ENCODE results near the gene DNM3. TPM values are rescaled to one million over a fixed set of nuclear protein-coding genes. Genes with fewer than 3 reads are reported as not detected.

The DNM3 gene
- total and polyA plus RNA-seq, 2 donors (not counting 3 experiments of a cell fraction or from before 2014, with no cell fraction given), result 1.4 to 2.5 TPM

GRCh38 chr1:172215006-172215405, 373.7 kb downstream of the DNM3 start:
- Histone ChIP-seq H3K9me3 (replicated peaks; ENCODE audit: control insufficient read depth, insufficient read depth, low read length) (no peaks in the 10 kb centered on the region), H3K4me3 (replicated peaks in 1 of 3; ENCODE audit: insufficient read depth in 1 of 3, low read depth in 1 of 3, low read length in 3 of 3) (no peak overlapping the region), H4K20me1 (replicated peaks; ENCODE audit: control insufficient read depth, extremely low read depth, insufficient read depth, low read length) (no peaks in the 10 kb centered on the region), H3K9ac (replicated peaks; ENCODE audit: extremely low read depth, insufficient read depth, low read length) (no peak overlapping the region), H3K9me1 (replicated peaks; ENCODE audit: control insufficient read depth, extremely low read depth, insufficient read depth, low read length) (no peaks in the 10 kb centered on the region), H3K36me3 (ENCODE audit: control insufficient read depth in 2 of 2, extremely low read depth in 1 of 2, insufficient read depth in 2 of 2, low read length in 2 of 2) (no peaks in the 10 kb centered on the region), H3K27me3 (ENCODE audit: control insufficient read depth in 2 of 2, insufficient read depth in 2 of 2, low read length in 2 of 2) (no peaks in the 10 kb centered on the region), H2AFZ (ENCODE audit: low read depth, low read length) (no peak overlapping the region), H3K79me2 (ENCODE audit: control insufficient read depth, insufficient read depth, low read length) (no peaks in the 10 kb centered on the region), H3K4me2 (ENCODE audit: insufficient read depth, low read length) (no peak overlapping the region), H3K4me1 (ENCODE audit: control insufficient read depth, extremely low read depth, insufficient read depth, low read length) (no peaks in the 10 kb centered on the region), H3K27ac (ENCODE audit: insufficient read depth, low read depth, low read length) (no peak overlapping the region)
- CTCF ChIA-PET, result interaction anchor here (0.7 kb wide), 1 partner anchor 60 kb away, joined by 3 read pairs; no protein-coding TSS in a partner anchor
- POLR2A ChIA-PET, result no interaction called here
- dilution Hi-C loops (cut with MboI; ENCODE audit: extremely low pct_ligation_motif_present, low sequenced_read_pairs) (no loop called here), intact Hi-C loops (cut with micrococcal nuclease) (no loop called here)
- BruUV-seq (replicated peaks), result no TSS peak
- DNase-seq (ENCODE audit: low read depth, low spot score), result no peak
- FAIRE-seq, result no peak
- TF ChIP-seq POLR2A (IDR thresholded peaks at IDR 0.05; ENCODE audit: low read depth, low read length) (no peak), CTCF (IDR thresholded peaks at IDR 0.05; ENCODE audit: extremely low read depth in 1 of 2, insufficient read depth in 1 of 2, low read depth in 1 of 2, low read length in 2 of 2) (no peak), JUN (IDR thresholded peaks at IDR 0.05; ENCODE audit: borderline replicate concordance, insufficient read depth, insufficient read length, low read depth) (no peak), MYC (IDR thresholded peaks at IDR 0.05; ENCODE audit: low read depth, low read length) (no peak), GATA2 (IDR thresholded peaks at IDR 0.05; ENCODE audit: insufficient read depth, insufficient read length, low read depth, low read length) (no peak), POLR2AphosphoS5 (IDR thresholded peaks at IDR 0.05; ENCODE audit: insufficient read depth, low read depth, low read length) (no peak)

- BruUV-seq (replicated peaks), result no TSS peak
- Histone ChIP-seq H3K36me3 (ENCODE audit: control insufficient read depth in 2 of 2, extremely low read depth in 1 of 2, insufficient read depth in 2 of 2, low read length in 2 of 2) (no peaks in the 10 kb centered on the region), H3K27ac (ENCODE audit: insufficient read depth, low read depth, low read length) (no peak overlapping the region), H3K9ac (replicated peaks; ENCODE audit: extremely low read depth, insufficient read depth, low read length) (no peak overlapping the region), H3K4me2 (ENCODE audit: insufficient read depth, low read length) (no peak overlapping the region), H3K27me3 (ENCODE audit: control insufficient read depth in 2 of 2, insufficient read depth in 2 of 2, low read length in 2 of 2) (no peaks in the 10 kb centered on the region), H3K9me1 (replicated peaks; ENCODE audit: control insufficient read depth, extremely low read depth, insufficient read depth, low read length) (no peaks in the 10 kb centered on the region), H3K4me1 (ENCODE audit: control insufficient read depth, extremely low read depth, insufficient read depth, low read length) (no peaks in the 10 kb centered on the region), H3K9me3 (replicated peaks; ENCODE audit: control insufficient read depth, insufficient read depth, low read length) (no peaks in the 10 kb centered on the region), H4K20me1 (replicated peaks; ENCODE audit: control insufficient read depth, extremely low read depth, insufficient read depth, low read length) (no peaks in the 10 kb centered on the region), H3K4me3 (replicated peaks in 1 of 3; ENCODE audit: insufficient read depth in 1 of 3, low read depth in 1 of 3, low read length in 3 of 3) (no peak overlapping the region), H2AFZ (ENCODE audit: low read depth, low read length) (no peak overlapping the region), H3K79me2 (ENCODE audit: control insufficient read depth, insufficient read depth, low read length) (no peaks in the 10 kb centered on the region)
- intact Hi-C loops (cut with micrococcal nuclease), result no loop called here
- CTCF ChIA-PET, result interaction anchor here (1.2 to 1.4 kb wide), 2 partner anchors 180 to 217 kb away, joined by 4 read pairs; no protein-coding TSS in a partner anchor
- DNase-seq (ENCODE audit: low read depth, low spot score) (no peak), FAIRE-seq (no peak)
- TF ChIP-seq MAX (IDR thresholded peaks at IDR 0.05; ENCODE audit: insufficient read depth, insufficient read length) (no peak), MYC (IDR thresholded peaks at IDR 0.05; ENCODE audit: low read depth, low read length) (no peak), EZH2 (IDR thresholded peaks at IDR 0.05; ENCODE audit: borderline replicate concordance, low read depth, low read length, severe bottlenecking) (no peak), POLR2AphosphoS5 (IDR thresholded peaks at IDR 0.05; ENCODE audit: insufficient read depth, low read depth, low read length) (no peak), GATA2 (IDR thresholded peaks at IDR 0.05; ENCODE audit: insufficient read depth, insufficient read length, low read depth, low read length) (no peak), FOS (IDR thresholded peaks at IDR 0.05; ENCODE audit: borderline replicate concordance, insufficient read depth, low read length) (no peak), CTCF (IDR thresholded peaks at IDR 0.05; ENCODE audit: extremely low read depth in 1 of 2, insufficient read depth in 1 of 2, low read depth in 1 of 2, low read length in 2 of 2) (no peak), POLR2A (IDR thresholded peaks at IDR 0.05; ENCODE audit: low read depth, low read length) (no peak), JUN (IDR thresholded peaks at IDR 0.05; ENCODE audit: borderline replicate concordance, insufficient read depth, insufficient read length, low read depth) (no peak)
- dilution Hi-C loops (cut with MboI; ENCODE audit: extremely low pct_ligation_motif_present, low sequenced_read_pairs), result no loop called here
- POLR2A ChIA-PET, result no interaction called here
These were observed 378.7 kb downstream of the DNM3 start for GRCh38 chr1:172219966-172220365.
